Amniotic stem cell (primary cell): ENCODE measurements around the gene DSCAML1.

Experiments
- DNase-seq: peaks from one replicate; lab custom pipeline; 2025; lab: John Stamatoyannopoulos, UW

The DSCAML1 gene

GRCh38 chr11:117830674-117831351, 33.8 kb upstream of the DSCAML1 start:
- DNase-seq: no peak

- no peak for DNase-seq
Observed at GRCh38 chr11:117830072-117830471, 33.1 kb upstream of the DSCAML1 start.

GRCh38 chr11:117829369-117829725, 32.3 kb upstream of the DSCAML1 start:
- DNase-seq: no peak

GRCh38 chr11:117828611-117829368, 31.8 kb upstream of the DSCAML1 start:
- no peak for DNase-seq

GRCh38 chr11:117827521-117828511, 30.8 kb upstream of the DSCAML1 start:
- DNase-seq: no peak

GRCh38 chr11:117826832-117827231, 29.8 kb upstream of the DSCAML1 start:
- DNase-seq: no peak

- no peak for DNase-seq
Observed at GRCh38 chr11:117826190-117826570, 29.2 kb upstream of the DSCAML1 start.

GRCh38 chr11:117825538-117826189, 28.6 kb upstream of the DSCAML1 start:
- no peak for DNase-seq

GRCh38 chr11:117824571-117825537, 27.8 kb upstream of the DSCAML1 start, which contains the start of gene FXYD2:
Gene FXYD2, minus strand, starts transcription at chr11:117824744. Its CDS starts 66 bp downstream, at chr11:117824678.
- DNase-seq: no peak

GRCh38 chr11:117823946-117824420, 27.0 kb upstream of the DSCAML1 start:
- no peak for DNase-seq

- DNase-seq: no peak
Observed at GRCh38 chr11:117823294-117823945, 26.4 kb upstream of the DSCAML1 start.

- no peak for DNase-seq
Observed at GRCh38 chr11:117822074-117823033, 25.3 kb upstream of the DSCAML1 start.

GRCh38 chr11:117821431-117821830, 24.4 kb upstream of the DSCAML1 start:
- DNase-seq: no peak

- DNase-seq: no peak
Observed at GRCh38 chr11:117820516-117820915, 23.5 kb upstream of the DSCAML1 start.

- no peak for DNase-seq
Observed at GRCh38 chr11:117820071-117820470, 23.1 kb upstream of the DSCAML1 start.

GRCh38 chr11:117819096-117820040, 22.4 kb upstream of the DSCAML1 start:
- DNase-seq: no peak

- no peak for DNase-seq
Observed at GRCh38 chr11:117818041-117818873, 21.2 kb upstream of the DSCAML1 start.
